Measurements from ENCODE around the gene ADAMTS2.

The ADAMTS2 gene

GRCh38 chr5:179089502-179089901 lies 255.8 kb downstream of the ADAMTS2 start:
- Histone ChIP-seq H3K9ac (ENCODE audit: low read depth, low read length, poor library complexity) (no peak overlapping the region), H2BK12ac (ENCODE audit: low read length) (no peak overlapping the region), H2AFZ (ENCODE audit: low read length) (no peak overlapping the region), H3K4ac (ENCODE audit: low read length) (no peak overlapping the region), H2BK120ac (ENCODE audit: low read depth, low read length) (no peak overlapping the region), H4K91ac (ENCODE audit: low read depth, low read length, poor library complexity) (no peak overlapping the region), H3K9me3 (replicated peaks in 1 of 2; ENCODE audit: control insufficient read depth in 2 of 2, insufficient read depth in 1 of 2, low read depth in 1 of 2, low read length in 2 of 2) (peaks cover 10 to 21% of the 10 kb centered on the region in 2 donors), H3K4me1 (ENCODE audit: control insufficient read depth in 2 of 2, insufficient read depth in 1 of 2, low read depth in 1 of 2, low read length in 2 of 2) (no peaks in the 10 kb centered on the region), H2AK5ac (ENCODE audit: low read depth, low read length) (no peak overlapping the region), H3K18ac (ENCODE audit: low read length) (no peak overlapping the region), H2BK15ac (ENCODE audit: low read length) (no peak overlapping the region), H2BK5ac (ENCODE audit: low read length) (no peak overlapping the region), H3K4me2 (ENCODE audit: insufficient read depth, low read length, poor library complexity, severe bottlenecking) (no peak overlapping the region), H4K8ac (ENCODE audit: low read depth, low read length) (no peak overlapping the region), H3K23ac (ENCODE audit: low read depth, low read length, poor library complexity) (no peak overlapping the region), H3K14ac (ENCODE audit: low read length) (no peak overlapping the region), H3K4me3 (ENCODE audit: low read length in 2 of 2) (no peak overlapping the region), H3K36me3 (replicated peaks in 1 of 2; ENCODE audit: control insufficient read depth in 2 of 2, insufficient read depth in 2 of 2, low read length in 2 of 2) (no peaks in the 10 kb centered on the region), H3K27me3 (ENCODE audit: control insufficient read depth in 3 of 3, insufficient read depth in 3 of 3, low read depth in 1 of 3, low read length in 3 of 3) (no peaks in the 10 kb centered on the region), H3K79me1 (ENCODE audit: low read depth, low read length) (no peaks in the 10 kb centered on the region), H3K27ac (replicated peaks; ENCODE audit: low read length) (no peak overlapping the region)
- no peak for DNase-seq (ENCODE audit: low spot score)
- no CpG with 5 or more reads among the region's 2 CpGs for WGBS, 2 donors (ENCODE audit: extremely low coverage in 2 of 2, insufficient read length in 2 of 2, insufficient replicate concordance in 1 of 2)

DNA sequence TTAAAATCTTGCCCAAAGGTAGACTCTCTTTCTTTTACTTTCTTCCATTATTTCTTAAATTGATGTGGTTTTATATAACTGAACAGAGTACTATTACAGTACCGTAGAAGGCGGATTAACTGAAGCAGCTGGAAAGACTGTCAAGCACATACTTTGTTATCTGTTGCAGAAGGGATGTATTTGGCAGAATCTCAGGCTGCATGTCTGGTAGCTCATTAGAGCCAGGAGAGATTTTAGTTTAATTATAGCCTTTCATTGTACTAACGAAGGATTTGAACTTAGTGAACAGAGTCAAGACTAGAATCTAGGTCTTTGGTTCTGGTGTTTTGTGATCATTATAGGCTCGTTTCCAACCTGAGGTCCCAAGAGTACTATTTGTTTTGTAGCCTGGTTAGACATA lies 264.5 kb downstream of the ADAMTS2 start:
- H2BK15ac ChIP-seq (ENCODE audit: low read length) = no peak overlapping the region
- no peak overlapping the region for H4K91ac ChIP-seq (ENCODE audit: low read depth, low read length, poor library complexity)
- H2BK120ac ChIP-seq (ENCODE audit: low read depth, low read length) = no peak overlapping the region
- no peak overlapping the region for H4K8ac ChIP-seq (ENCODE audit: low read depth, low read length)
- H2BK12ac ChIP-seq (ENCODE audit: low read length) = no peak overlapping the region
- H3K9ac ChIP-seq (ENCODE audit: low read depth, low read length, poor library complexity) = no peak overlapping the region
- no CpG with 5 or more reads among the region's 4 CpGs for WGBS, 2 donors (ENCODE audit: extremely low coverage in 2 of 2, insufficient read length in 2 of 2, insufficient replicate concordance in 1 of 2)
- no peak overlapping the region for H3K4ac ChIP-seq (ENCODE audit: low read length)
- no peak overlapping the region for H3K18ac ChIP-seq (ENCODE audit: low read length)
- peaks cover 50 to 99% of the 10 kb centered on the region in 2 donors for H3K9me3 ChIP-seq (replicated peaks in 1 of 2; ENCODE audit: control insufficient read depth in 2 of 2, insufficient read depth in 1 of 2, low read depth in 1 of 2, low read length in 2 of 2)
- peaks cover 22 to 78% of the 10 kb centered on the region in 2 donors for H3K36me3 ChIP-seq (replicated peaks in 1 of 2; ENCODE audit: control insufficient read depth in 2 of 2, insufficient read depth in 2 of 2, low read length in 2 of 2)
- no peak overlapping the region for H3K14ac ChIP-seq (ENCODE audit: low read length)
- no peaks in the 10 kb centered on the region for H3K79me1 ChIP-seq (ENCODE audit: low read depth, low read length)
- no peak for DNase-seq (ENCODE audit: low spot score)
- H3K23ac ChIP-seq (ENCODE audit: low read depth, low read length, poor library complexity) = no peak overlapping the region
- H2AK5ac ChIP-seq (ENCODE audit: low read depth, low read length) = no peak overlapping the region
- no peak overlapping the region for H3K27ac ChIP-seq (replicated peaks; ENCODE audit: low read length)
- H3K4me3 ChIP-seq (ENCODE audit: low read length in 2 of 2) = no peak overlapping the region
- no peaks in the 10 kb centered on the region for H3K27me3 ChIP-seq (ENCODE audit: control insufficient read depth in 3 of 3, insufficient read depth in 3 of 3, low read depth in 1 of 3, low read length in 3 of 3)
- H2BK5ac ChIP-seq (ENCODE audit: low read length) = no peak overlapping the region
- H2AFZ ChIP-seq (ENCODE audit: low read length) = no peak overlapping the region
- H3K4me1 ChIP-seq (ENCODE audit: control insufficient read depth in 2 of 2, insufficient read depth in 1 of 2, low read depth in 1 of 2, low read length in 2 of 2) = no peaks in the 10 kb centered on the region
- H3K4me2 ChIP-seq (ENCODE audit: insufficient read depth, low read length, poor library complexity, severe bottlenecking) = no peak overlapping the region

DNA sequence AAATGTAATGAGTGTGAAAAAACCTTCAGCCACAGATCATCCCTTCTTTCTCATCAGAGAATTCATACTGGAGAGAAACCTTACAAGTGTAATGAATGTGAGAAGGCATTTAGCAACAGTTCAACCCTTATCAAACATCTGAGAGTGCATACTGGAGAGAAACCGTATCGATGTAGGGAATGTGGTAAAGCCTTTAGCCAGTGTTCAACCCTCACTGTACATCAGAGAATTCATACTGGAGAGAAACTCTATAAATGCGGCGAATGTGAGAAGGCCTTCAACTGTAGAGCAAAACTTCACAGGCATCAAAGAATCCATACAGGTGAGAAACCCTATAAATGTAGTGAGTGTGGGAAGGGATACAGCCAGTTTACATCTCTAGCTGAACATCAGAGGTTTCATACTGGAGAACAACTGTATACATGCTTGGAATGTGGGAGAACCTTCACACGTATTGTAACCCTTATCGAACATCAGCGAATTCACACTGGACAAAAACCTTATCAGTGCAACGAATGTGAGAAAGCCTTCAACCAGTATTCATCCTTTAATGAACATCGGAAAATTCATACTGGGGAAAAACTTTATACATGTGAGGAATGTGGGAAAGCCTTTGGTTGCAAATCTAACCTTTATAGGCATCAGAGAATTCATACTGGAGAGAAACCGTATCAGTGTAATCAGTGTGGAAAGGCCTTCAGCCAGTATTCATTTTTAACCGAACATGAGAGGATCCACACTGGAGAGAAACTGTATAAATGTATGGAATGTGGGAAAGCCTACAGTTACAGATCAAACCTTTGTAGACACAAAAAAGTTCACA lies 265.9 kb downstream of the ADAMTS2 start:
- Histone ChIP-seq H2BK15ac (ENCODE audit: low read length) (no peak overlapping the region), H3K23ac (ENCODE audit: low read depth, low read length, poor library complexity) (no peak overlapping the region), H3K18ac (ENCODE audit: low read length) (no peak overlapping the region), H3K36me3 (replicated peaks in 1 of 2; ENCODE audit: control insufficient read depth in 2 of 2, insufficient read depth in 2 of 2, low read length in 2 of 2) (peaks cover 22 to 88% of the 10 kb centered on the region in 2 donors), H2AK5ac (ENCODE audit: low read depth, low read length) (no peak overlapping the region), H2BK12ac (ENCODE audit: low read length) (no peak overlapping the region), H3K14ac (ENCODE audit: low read length) (no peak overlapping the region), H3K4me2 (ENCODE audit: insufficient read depth, low read length, poor library complexity, severe bottlenecking) (no peak overlapping the region), H4K91ac (ENCODE audit: low read depth, low read length, poor library complexity) (no peak overlapping the region), H3K4me3 (ENCODE audit: low read length in 2 of 2) (no peak overlapping the region), H2BK5ac (ENCODE audit: low read length) (no peak overlapping the region), H3K27me3 (ENCODE audit: control insufficient read depth in 3 of 3, insufficient read depth in 3 of 3, low read depth in 1 of 3, low read length in 3 of 3) (no peaks in the 10 kb centered on the region), H3K4ac (ENCODE audit: low read length) (no peak overlapping the region), H3K79me1 (ENCODE audit: low read depth, low read length) (no peaks in the 10 kb centered on the region), H4K8ac (ENCODE audit: low read depth, low read length) (no peak overlapping the region), H3K4me1 (ENCODE audit: control insufficient read depth in 2 of 2, insufficient read depth in 1 of 2, low read depth in 1 of 2, low read length in 2 of 2) (no peaks in the 10 kb centered on the region), H3K9ac (ENCODE audit: low read depth, low read length, poor library complexity) (no peak overlapping the region), H3K27ac (replicated peaks; ENCODE audit: low read length) (no peak overlapping the region), H2BK120ac (ENCODE audit: low read depth, low read length) (no peak overlapping the region), H3K9me3 (replicated peaks in 1 of 2; ENCODE audit: control insufficient read depth in 2 of 2, insufficient read depth in 1 of 2, low read depth in 1 of 2, low read length in 2 of 2) (peaks cover 50 to 95% of the 10 kb centered on the region in 2 donors), H2AFZ (ENCODE audit: low read length) (no peak overlapping the region)
- no peak for DNase-seq (ENCODE audit: low spot score)
- no CpG with 5 or more reads among the region's 11 CpGs for WGBS, 2 donors (ENCODE audit: extremely low coverage in 2 of 2, insufficient read length in 2 of 2, insufficient replicate concordance in 1 of 2)

DNA sequence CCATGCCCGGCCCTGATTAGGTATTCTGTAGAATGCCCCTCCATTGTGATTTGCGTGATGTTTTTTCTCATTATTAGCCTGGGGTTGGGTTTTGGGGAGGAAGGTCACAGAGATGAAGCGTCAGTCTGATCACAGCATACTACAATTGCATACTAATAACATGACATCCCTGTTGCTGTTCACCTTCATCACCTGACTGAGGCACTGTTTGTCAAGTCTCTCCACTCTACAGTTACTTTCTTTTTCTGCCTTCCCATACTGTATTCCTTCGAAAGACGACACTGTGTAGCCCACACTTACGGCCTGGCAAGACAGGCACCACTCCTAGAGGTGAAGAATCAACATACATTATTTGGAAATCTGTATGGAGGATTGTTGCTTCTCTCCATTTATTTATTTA lies 279.6 kb downstream of the ADAMTS2 start:
- no peak for DNase-seq (ENCODE audit: low spot score)
- no peaks in the 10 kb centered on the region for H3K27me3 ChIP-seq (ENCODE audit: control insufficient read depth in 3 of 3, insufficient read depth in 3 of 3, low read depth in 1 of 3, low read length in 3 of 3)
- no peak overlapping the region for H2BK5ac ChIP-seq (ENCODE audit: low read length)
- peaks cover 13 to 88% of the 10 kb centered on the region in 2 donors for H3K36me3 ChIP-seq (replicated peaks in 1 of 2; ENCODE audit: control insufficient read depth in 2 of 2, insufficient read depth in 2 of 2, low read length in 2 of 2)
- H3K18ac ChIP-seq (ENCODE audit: low read length) = no peak overlapping the region
- no peak overlapping the region for H3K9ac ChIP-seq (ENCODE audit: low read depth, low read length, poor library complexity)
- H3K9me3 ChIP-seq (replicated peaks in 1 of 2; ENCODE audit: control insufficient read depth in 2 of 2, insufficient read depth in 1 of 2, low read depth in 1 of 2, low read length in 2 of 2) = peaks cover 38 to 92% of the 10 kb centered on the region in 2 donors
- H3K4me2 ChIP-seq (ENCODE audit: insufficient read depth, low read length, poor library complexity, severe bottlenecking) = no peak overlapping the region
- no peak overlapping the region for H2BK120ac ChIP-seq (ENCODE audit: low read depth, low read length)
- H3K4me3 ChIP-seq (ENCODE audit: low read length in 2 of 2) = no peak overlapping the region
- H3K27ac ChIP-seq (replicated peaks; ENCODE audit: low read length) = no peak overlapping the region
- H3K4me1 ChIP-seq (ENCODE audit: control insufficient read depth in 2 of 2, insufficient read depth in 1 of 2, low read depth in 1 of 2, low read length in 2 of 2) = peaks cover 0 to 3% of the 10 kb centered on the region in 2 donors
- no peak overlapping the region for H4K91ac ChIP-seq (ENCODE audit: low read depth, low read length, poor library complexity)
- no CpG with 5 or more reads among the region's 6 CpGs for WGBS, 2 donors (ENCODE audit: extremely low coverage in 2 of 2, insufficient read length in 2 of 2, insufficient replicate concordance in 1 of 2)
- H2BK15ac ChIP-seq (ENCODE audit: low read length) = no peak overlapping the region
- H3K4ac ChIP-seq (ENCODE audit: low read length) = no peak overlapping the region
- no peak overlapping the region for H3K14ac ChIP-seq (ENCODE audit: low read length)
- H2AFZ ChIP-seq (ENCODE audit: low read length) = no peak overlapping the region
- H2AK5ac ChIP-seq (ENCODE audit: low read depth, low read length) = no peak overlapping the region
- H3K79me1 ChIP-seq (ENCODE audit: low read depth, low read length) = no peaks in the 10 kb centered on the region
- no peak overlapping the region for H3K23ac ChIP-seq (ENCODE audit: low read depth, low read length, poor library complexity)
- no peak overlapping the region for H2BK12ac ChIP-seq (ENCODE audit: low read length)
- no peak overlapping the region for H4K8ac ChIP-seq (ENCODE audit: low read depth, low read length)
